Fibroblast of villous mesenchyme (primary cell): ENCODE results near the gene MGLL. TPM values are rescaled to one million over a fixed set of nuclear protein-coding genes. Genes with fewer than 3 reads are reported as not detected.
A peak's percentile ranks its signal among the peaks of the same experiment; 100 is the strongest.

ENCODE experiments used
- DNase-seq: peaks from one replicate; pipeline ENCODE4 v3.0.0-alpha.2; 2010; ENCODE audit warnings: low read depth
- H3K4me3 ChIP-seq: 2 replicates; pipeline ENCODE4 v1.5.1; 2011; ENCODE audit warnings: low read depth, mild to moderate bottlenecking, low read length
- CTCF ChIP-seq: IDR thresholded peaks from 2 replicates; pipeline ENCODE4 v1.5.1; 2012; ENCODE audit warnings: low read depth, mild to moderate bottlenecking, low read length; ENCODE audit not compliant: insufficient read depth
- total RNA-seq: library from RNA; depleted of rRNA; stranded (reverse); fragments of >200 nt; gene quantifications from 2 replicates; pipeline ENCODE4 v1.2.3, GENCODE V29; 2012

The MGLL gene
- total RNA-seq, 1 donor, result 141 TPM

- TF ChIP-seq CTCF, result no peak
- DNase-seq, result no peak
- no peak overlapping the region for H3K4me3 ChIP-seq
Measured at GRCh38 chr3:127849368-127849767, 27.1 kb upstream of the MGLL start.

GRCh38 chr3:127848131-127849129 is 26.1 kb upstream of the MGLL start:
- DNase-seq, result peak; percentile 17
- no peak for TF ChIP-seq CTCF
- no peak overlapping the region for H3K4me3 ChIP-seq

GRCh38 chr3:127847236-127847720 is 25.0 kb upstream of the MGLL start:
- TF ChIP-seq CTCF, result no peak
- DNase-seq, result no peak
- H3K4me3 ChIP-seq, result no peak overlapping the region

GRCh38 chr3:127846576-127846975 is 24.3 kb upstream of the MGLL start:
- no peak overlapping the region for H3K4me3 ChIP-seq
- TF ChIP-seq CTCF, result no peak

GRCh38 chr3:127844326-127844942 is 22.1 kb upstream of the MGLL start:
- no peak for DNase-seq
- no peak overlapping the region for H3K4me3 ChIP-seq
- no peak for TF ChIP-seq CTCF

More at GRCh38 chr3:127846576-127846975, 24.3 kb upstream of the MGLL start:
- no peak for DNase-seq

GRCh38 chr3:127840671-127841070 is 18.4 kb upstream of the MGLL start:
- no peak for TF ChIP-seq CTCF
- no peak for DNase-seq
- H3K4me3 ChIP-seq, result no peak overlapping the region
